ENCODE measurements around the gene PRUNE2.

- TF ChIP-seq, protein P1, sequence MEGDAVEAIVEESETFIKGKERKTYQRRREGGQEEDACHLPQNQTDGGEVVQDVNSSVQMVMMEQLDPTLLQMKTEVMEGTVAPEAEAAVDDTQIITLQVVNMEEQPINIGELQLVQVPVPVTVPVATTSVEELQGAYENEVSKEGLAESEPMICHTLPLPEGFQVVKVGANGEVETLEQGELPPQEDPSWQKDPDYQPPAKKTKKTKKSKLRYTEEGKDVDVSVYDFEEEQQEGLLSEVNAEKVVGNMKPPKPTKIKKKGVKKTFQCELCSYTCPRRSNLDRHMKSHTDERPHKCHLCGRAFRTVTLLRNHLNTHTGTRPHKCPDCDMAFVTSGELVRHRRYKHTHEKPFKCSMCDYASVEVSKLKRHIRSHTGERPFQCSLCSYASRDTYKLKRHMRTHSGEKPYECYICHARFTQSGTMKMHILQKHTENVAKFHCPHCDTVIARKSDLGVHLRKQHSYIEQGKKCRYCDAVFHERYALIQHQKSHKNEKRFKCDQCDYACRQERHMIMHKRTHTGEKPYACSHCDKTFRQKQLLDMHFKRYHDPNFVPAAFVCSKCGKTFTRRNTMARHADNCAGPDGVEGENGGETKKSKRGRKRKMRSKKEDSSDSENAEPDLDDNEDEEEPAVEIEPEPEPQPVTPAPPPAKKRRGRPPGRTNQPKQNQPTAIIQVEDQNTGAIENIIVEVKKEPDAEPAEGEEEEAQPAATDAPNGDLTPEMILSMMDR (optimal IDR thresholded peaks at IDR 0.05 in 1 of 3, IDR thresholded peaks at IDR 0.05 in 1 of 3, conservative IDR thresholded peaks at IDR 0.05 in 1 of 3; ENCODE audit: extremely low read depth in 1 of 3, insufficient read depth in 2 of 3, low read length in 3 of 3): no peak
- TF ChIP-seq EZH2 (IDR thresholded peaks at IDR 0.05; ENCODE audit: low read length): no peak
Measured at GRCh38 chr9:76642074-76642473, 263.8 kb downstream of the PRUNE2 start.

Data from keratinocyte (primary cell).